H1 (cell line): ENCODE data around the gene ATG4C. TPM values are rescaled to one million over a fixed set of nuclear protein-coding genes. Genes with fewer than 3 reads are reported as not detected.
A peak's percentile ranks its signal among the peaks of the same experiment; 100 is the strongest.

Experiments
- CTCF ChIA-PET: fragments of 300-600 bp; sonication (Branson Sonifier 250); formaldehyde crosslinking; loops from one replicate; lab custom pipeline; 2021; ENCODE audit not compliant: partially characterized antibody; lab: Charles Lee
- POLR2A ChIA-PET: fragments of 300-600 bp; sonication (Branson Sonifier 250); formaldehyde crosslinking; loops from one replicate; lab custom pipeline; 2021; ENCODE audit warnings: inconsistent platforms; ENCODE audit not compliant: partially characterized antibody; lab: Charles Lee
- DNase-seq, 2 experiments: peaks; one replicate each; pipeline versions ENCODE4 v3.0.0 to v3.0.0-alpha.2; 2010 to 2022; ENCODE audit warnings: low spot score in 2 of 2, low read depth in 1 of 2, mixed read lengths in 1 of 2
- FAIRE-seq: peaks from 2 replicates; lab custom pipeline; 2011; peaks lifted over from hg19 to GRCh38; lab: Jason Lieb, UNC
- H2AFZ ChIP-seq: 2 replicates; pipeline ENCODE4 v1.8.1; 2012; ENCODE audit warnings: low read length, inconsistent platforms
- H2AK5ac ChIP-seq: 2 replicates; pipeline ENCODE4 v1.6.1; 2013; ENCODE audit warnings: low read depth, low read length
- H2BK120ac ChIP-seq: replicated peaks from 2 replicates; pipeline ENCODE3; 2013; ENCODE audit warnings: low read depth, low read length, inconsistent platforms
- H2BK12ac ChIP-seq: 2 replicates; pipeline ENCODE4 v1.6.1; 2013; ENCODE audit warnings: low read depth, low read length
- H2BK15ac ChIP-seq: 2 replicates; pipeline ENCODE4 v1.6.1; 2013; ENCODE audit warnings: low read length
- H2BK20ac ChIP-seq: 2 replicates; pipeline ENCODE4 v1.6.1; 2013; ENCODE audit warnings: low read length
- H2BK5ac ChIP-seq: 2 replicates; pipeline ENCODE4 v1.6.1; 2013; ENCODE audit warnings: low read depth, low read length
- H3K14ac ChIP-seq: 2 replicates; pipeline ENCODE4 v1.6.1; 2013; ENCODE audit warnings: inconsistent platforms; ENCODE audit not compliant: insufficient read length
- H3K18ac ChIP-seq: 2 replicates; pipeline ENCODE4 v1.6.1; 2013; ENCODE audit warnings: low read length; ENCODE audit errors: extremely low read depth
- H3K23ac ChIP-seq: 2 replicates; pipeline ENCODE4 v1.6.1; 2013; ENCODE audit warnings: inconsistent platforms; ENCODE audit not compliant: insufficient read length
- H3K23me2 ChIP-seq: 2 replicates; pipeline ENCODE4 v1.6.1; 2013; ENCODE audit warnings: low read depth, low read length
- H3K27ac ChIP-seq: 2 replicates; pipeline ENCODE4 v1.6.1; 2011; ENCODE audit warnings: low read depth, low read length, inconsistent platforms
- H3K27me3 ChIP-seq, 4 experiments: replicated peaks in 1 of 4; 1 replicate in 1 of 4; 2 replicates in 3 of 4; pipeline versions ENCODE4 v1.6.1 to v1.8.1; 2011 to 2013; ENCODE audit warnings: low read length in 3 of 4, mild to moderate bottlenecking in 3 of 4, inconsistent platforms in 2 of 4, mixed read lengths in 2 of 4, moderate library complexity in 1 of 4; ENCODE audit not compliant: control insufficient read depth in 3 of 4, insufficient read depth in 3 of 4; ENCODE audit errors: extremely low read depth in 1 of 4
- H3K36me3 ChIP-seq, 4 experiments: 2 replicates each; pipeline versions ENCODE4 v1.6.1 to v1.8.1; 2011 to 2013; ENCODE audit warnings: mild to moderate bottlenecking in 4 of 4, low read length in 3 of 4, moderate library complexity in 2 of 4, control low read depth in 1 of 4, inconsistent platforms in 1 of 4; ENCODE audit not compliant: insufficient read depth in 4 of 4, control insufficient read depth in 2 of 4
- H3K4ac ChIP-seq: replicated peaks from 2 replicates; pipeline ENCODE3; 2013; ENCODE audit warnings: low read length, low read depth, mixed read lengths, inconsistent platforms; ENCODE audit not compliant: insufficient read length
- H3K4me1 ChIP-seq, 4 experiments: replicated peaks in 1 of 4; 1 replicate in 1 of 4; 2 replicates in 3 of 4; pipeline versions ENCODE4 v1.6.1 to v1.8.1; 2011 to 2013; ENCODE audit warnings: low read length in 3 of 4, inconsistent platforms in 2 of 4, mixed read lengths in 1 of 4; ENCODE audit not compliant: insufficient read depth in 4 of 4, control insufficient read depth in 3 of 4
- H3K4me2 ChIP-seq, 2 experiments: 2 replicates each; pipeline versions ENCODE4 v1.6.1 to v1.8.1; 2011 to 2013; ENCODE audit warnings: low read depth in 2 of 2, low read length in 2 of 2, control low read depth in 1 of 2, inconsistent platforms in 1 of 2, mild to moderate bottlenecking in 1 of 2; ENCODE audit not compliant: insufficient read depth in 1 of 2
- H3K4me3 ChIP-seq, 4 experiments: fragments of 200-600, 300-600 bp in 1 of 4; sonication (generic), shearing (Covaris generic), sonication (Bioruptor Twin) in 1 of 4; 2 replicates each; pipeline versions ENCODE4 v1.5.1 to v1.8.1; 2011 to 2016; ENCODE audit warnings: low read length in 4 of 4, low read depth in 3 of 4, control low read depth in 2 of 4, inconsistent platforms in 2 of 4, mild to moderate bottlenecking in 2 of 4, mixed read lengths in 1 of 4, moderate library complexity in 1 of 4; ENCODE audit not compliant: insufficient read depth in 2 of 4; ENCODE audit errors: extremely low read depth in 1 of 4
- H3K56ac ChIP-seq: replicated peaks from 2 replicates; pipeline ENCODE3; 2013; ENCODE audit warnings: low read depth, mild to moderate bottlenecking, mixed read lengths, low read length, inconsistent platforms; ENCODE audit not compliant: insufficient read length
- H3K79me1 ChIP-seq: 2 replicates; pipeline ENCODE4 v1.6.1; 2013; ENCODE audit warnings: low read depth, low read length, control low read depth
- H3K79me2 ChIP-seq, 2 experiments: 2 replicates each; pipeline versions ENCODE4 v1.6.1 to v1.8.1; 2012 to 2013; ENCODE audit warnings: low read length in 2 of 2, mild to moderate bottlenecking in 2 of 2, inconsistent platforms in 1 of 2; ENCODE audit not compliant: insufficient read depth in 2 of 2, control insufficient read depth in 1 of 2
- H3K9ac ChIP-seq, 4 experiments: replicated peaks in 1 of 4; 1 replicate in 1 of 4; 2 replicates in 3 of 4; pipeline versions ENCODE4 v1.6.1 to v1.8.1; 2011 to 2013; ENCODE audit warnings: low read depth in 3 of 4, low read length in 3 of 4, control low read depth in 2 of 4, mild to moderate bottlenecking in 2 of 4, moderate library complexity in 2 of 4, inconsistent platforms in 1 of 4; ENCODE audit errors: extremely low read depth in 1 of 4
- H3K9me3 ChIP-seq, 2 experiments: 2 replicates each; pipeline versions ENCODE4 v1.6.1 to v1.8.1; 2012 to 2013; ENCODE audit warnings: mild to moderate bottlenecking in 2 of 2, moderate library complexity in 2 of 2, control low read depth in 1 of 2, inconsistent platforms in 1 of 2, low read depth in 1 of 2, low read length in 1 of 2, mixed read lengths in 1 of 2; ENCODE audit not compliant: insufficient read depth in 2 of 2
- H4K20me1 ChIP-seq, 2 experiments: replicated peaks in 1 of 2; 2 replicates each; pipeline versions ENCODE3 to v1.8.1; 2011 to 2013; ENCODE audit warnings: inconsistent platforms in 2 of 2, low read length in 2 of 2, mild to moderate bottlenecking in 1 of 2; ENCODE audit not compliant: insufficient read depth in 2 of 2, control insufficient read depth in 1 of 2
- H4K5ac ChIP-seq: 2 replicates; pipeline ENCODE4 v1.6.1; 2013; ENCODE audit warnings: low read length, low read depth, mixed read lengths, inconsistent platforms; ENCODE audit not compliant: insufficient read length
- H4K8ac ChIP-seq: 2 replicates; pipeline ENCODE4 v1.8.0; 2013; ENCODE audit warnings: mild to moderate bottlenecking, moderate library complexity, low read length, inconsistent platforms; ENCODE audit not compliant: insufficient read depth; ENCODE audit errors: extremely low read depth
- H4K91ac ChIP-seq: replicated peaks from 2 replicates; pipeline ENCODE3; 2013; ENCODE audit warnings: low read length, mixed read lengths, inconsistent platforms; ENCODE audit not compliant: insufficient read length
- ATF3 ChIP-seq: IDR thresholded peaks from 2 replicates; pipeline ENCODE4 v1.6.1; 2011; ENCODE audit warnings: low read depth, mild to moderate bottlenecking, low read length; ENCODE audit not compliant: insufficient read depth
- CHD1 ChIP-seq: IDR thresholded peaks from 2 replicates; pipeline ENCODE4 v1.6.1; 2012; ENCODE audit warnings: low read depth, low read length, improper control_type of control experiment
- CHD2 ChIP-seq: IDR thresholded peaks from 2 replicates; pipeline ENCODE4 v1.6.1; 2012; ENCODE audit warnings: low read length, improper control_type of control experiment
- POLR2AphosphoS5 ChIP-seq: IDR thresholded peaks from 2 replicates; pipeline ENCODE4 v1.6.1; 2011; ENCODE audit warnings: low read depth, low read length
- SIRT6 ChIP-seq: IDR thresholded peaks from one replicate; pipeline ENCODE4 v1.7.1; 2012; ENCODE audit warnings: low read length, inconsistent platforms
- SIX5 ChIP-seq: IDR thresholded peaks from 2 replicates; pipeline ENCODE4 v1.6.1; 2011; ENCODE audit warnings: mild to moderate bottlenecking, low read depth, low read length
- SP4 ChIP-seq: IDR thresholded peaks from 2 replicates; pipeline ENCODE4 v1.6.1; 2012; ENCODE audit warnings: low read length, inconsistent platforms
- YY1 ChIP-seq: IDR thresholded peaks from 2 replicates; pipeline ENCODE4 v1.6.1; 2011; ENCODE audit warnings: low read depth, mild to moderate bottlenecking, low read length
- WGBS, 2 experiments: shearing (Covaris generic) in 1 of 2; methylation state at CpG; one replicate each; pipeline versions ENCODE4 v1.1.6 to v1.1.7; 2013 to 2015; ENCODE audit warnings: low lambda C conversion rate in 2 of 2, mixed read lengths in 2 of 2, inconsistent platforms in 1 of 2, low coverage in 1 of 2, missing lambda C conversion rate in 1 of 2; ENCODE audit not compliant: insufficient replicate concordance in 2 of 2, insufficient coverage in 1 of 2, insufficient read length in 1 of 2; ENCODE audit errors: extremely low coverage in 1 of 2, missing lambda C conversion rate in 1 of 2; 5-methylcytosine and 5-hydroxymethylcytosine counted together
- polyA plus RNA-seq, 7 experiments: library from polyadenylated mRNA; depleted of rRNA in 3 of 7; stranded (reverse) in 5 of 7; unstranded in 2 of 7; fragments of >200 nt in 5 of 7; fragments of 200-250 nt in 2 of 7; gene quantifications; 1 replicate in 5 of 7; 2 replicates in 1 of 7; 4 replicates in 1 of 7; pipeline versions ENCODE4 v1.2.1 to v1.2.3, GENCODE V29; 2011 to 2013; ENCODE audit warnings: missing spikeins in 2 of 7, mixed read lengths in 2 of 7
- total RNA-seq: library from RNA; stranded (reverse); fragmentation: NEBNext Ultra II Directional; extraction: Animal tissue kit (Norgen Biotek cat#: 25700); gene quantifications from 2 replicates; pipeline ENCODE4 v1.2.1, GENCODE V29; 2021

The ATG4C gene
- total and polyA plus RNA-seq, 2 of the 8 experiments (the other 6 are each of a cell fraction or from before 2014, with no cell fraction given) = 5.1 to 22.2 TPM

DNA sequence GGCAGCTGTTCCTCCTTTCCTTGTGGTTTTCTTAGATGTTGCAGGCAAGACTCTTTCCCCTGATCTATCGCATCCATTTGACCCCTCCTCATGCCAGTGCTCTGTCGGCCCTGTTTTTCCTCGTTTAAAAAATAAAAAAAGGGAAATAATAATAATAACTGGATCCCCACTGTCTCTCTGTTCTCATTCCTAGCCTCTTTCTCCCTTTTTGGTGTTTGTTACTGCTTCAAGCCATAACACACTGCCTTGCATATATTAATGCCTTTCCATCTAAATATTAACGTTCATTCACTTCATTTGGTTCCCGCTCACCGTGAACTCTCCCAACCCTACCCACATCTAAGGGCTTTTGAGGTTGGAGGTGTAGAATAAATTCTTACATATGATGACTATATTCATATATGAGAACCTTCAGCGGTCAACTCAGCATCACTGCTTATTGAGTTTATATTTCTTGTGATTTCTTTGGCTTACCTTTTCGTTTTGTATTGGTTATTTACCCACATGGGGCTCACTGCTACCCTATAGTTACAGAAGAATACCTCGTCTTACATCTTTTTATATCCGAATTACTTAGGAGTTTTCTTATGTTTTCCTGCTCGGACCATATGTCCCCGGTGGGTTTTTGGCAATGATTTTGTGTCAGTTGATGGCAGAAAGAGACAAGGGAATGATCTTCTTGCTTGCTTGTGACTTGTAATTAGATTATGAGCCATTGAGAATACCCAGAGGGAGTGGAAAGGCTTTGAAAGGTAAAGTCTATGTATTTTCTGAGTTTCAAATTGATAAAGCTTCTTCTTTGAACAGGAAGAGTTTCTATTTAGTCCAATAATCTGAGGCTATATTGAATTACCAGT lies 805 bp downstream of the ATG4C start:
- Histone ChIP-seq H4K91ac (no peak overlapping the region), H3K79me1 (no peaks in the 10 kb centered on the region; the same call in 1 of the 2 replicates), H2BK12ac (no peak overlapping the region; the same call in 1 of the 2 replicates), H3K23ac (no peak overlapping the region), H2AFZ (peak overlapping the region; percentile 92), H2BK15ac (0 out of 2 replicates have a peak overlapping the region, but pooled peaks have one; percentile 84), H3K79me2 (peaks cover 0 to 37% of the 10 kb centered on the region in 2 experiments; a peak in 2 of 4 replicates), H4K20me1 (no peaks in the 10 kb centered on the region), H3K4ac (no peak overlapping the region), H4K8ac (no peak overlapping the region), H3K9ac (peak overlapping the region in 3 of 4 experiments; percentile 77 to 85 (median 78); a peak in 6 of 7 replicates), H2AK5ac (no peak overlapping the region; the same call in 1 of the 2 replicates), H3K4me1 (no peaks in the 10 kb centered on the region), H3K4me3 (peak overlapping the region; percentile 74 to 98 (median 90)), H3K14ac (no peak overlapping the region), H2BK5ac (peak overlapping the region; percentile 88; the same call in 1 of the 2 replicates), H3K18ac (peak overlapping the region; percentile 13; the same call in 1 of the 2 replicates), H3K4me2 (peak overlapping the region; percentile 89 to 98), H4K5ac (no peak overlapping the region), H3K27me3 (no peaks in the 10 kb centered on the region), H3K36me3 (no peaks in the 10 kb centered on the region), H2BK120ac (no peak overlapping the region), H3K9me3 (no peaks in the 10 kb centered on the region), H2BK20ac (peak overlapping the region; percentile 11; the same call in 1 of the 2 replicates), H3K27ac (peak overlapping the region; percentile 62; the same call in 1 of the 2 replicates), H3K56ac (no peak overlapping the region), H3K23me2 (peaks cover 9% of the 10 kb centered on the region)
- DNase-seq (no peak), FAIRE-seq (no peak)
- TF ChIP-seq ATF3 = no peak
- TF ChIP-seq CHD1 = no peak
- no peak for TF ChIP-seq SP4
- TF ChIP-seq CHD2 = no peak
- no peak for TF ChIP-seq SIRT6
- TF ChIP-seq POLR2AphosphoS5 = no peak
- TF ChIP-seq YY1 = no peak
- TF ChIP-seq SIX5 = no peak
- POLR2A ChIA-PET = interaction anchor here (0.8 to 0.9 kb wide), 3 partner anchors 22 to 330 kb away, joined by 3 to 4 read pairs (median 3); no protein-coding TSS in a partner anchor
- WGBS, 2 experiments = 21% methylated on average over 12 of the region's 12 CpGs; no CpG with 5 or more reads in 1 of the 2 experiments
- CTCF ChIA-PET = no interaction called here
